Keratinocyte (primary cell): ENCODE results near the gene RNF227.

Experiments used
- EZH2 ChIP-seq: IDR thresholded peaks from one replicate; pipeline ENCODE4 v1.6.1; 2012; ENCODE audit warnings: inconsistent platforms, mild to moderate bottlenecking, low read length, moderate library complexity
- TF ChIP-seq, protein P1 (sequence below), 3 experiments: IDR thresholded peaks in 1 of 3; conservative IDR thresholded peaks in 1 of 3; optimal IDR thresholded peaks in 1 of 3; 2 replicates in 2 of 3; 3 replicates in 1 of 3; pipeline versions ENCODE3 to v1.5.1; 2011; ENCODE audit warnings: low read length in 3 of 3, mild to moderate bottlenecking in 3 of 3, moderate library complexity in 2 of 3, control low read depth in 1 of 3, inconsistent platforms in 1 of 3; ENCODE audit not compliant: insufficient read depth in 2 of 3; ENCODE audit errors: extremely low read depth in 1 of 3

- TF ChIP-seq, protein P1, sequence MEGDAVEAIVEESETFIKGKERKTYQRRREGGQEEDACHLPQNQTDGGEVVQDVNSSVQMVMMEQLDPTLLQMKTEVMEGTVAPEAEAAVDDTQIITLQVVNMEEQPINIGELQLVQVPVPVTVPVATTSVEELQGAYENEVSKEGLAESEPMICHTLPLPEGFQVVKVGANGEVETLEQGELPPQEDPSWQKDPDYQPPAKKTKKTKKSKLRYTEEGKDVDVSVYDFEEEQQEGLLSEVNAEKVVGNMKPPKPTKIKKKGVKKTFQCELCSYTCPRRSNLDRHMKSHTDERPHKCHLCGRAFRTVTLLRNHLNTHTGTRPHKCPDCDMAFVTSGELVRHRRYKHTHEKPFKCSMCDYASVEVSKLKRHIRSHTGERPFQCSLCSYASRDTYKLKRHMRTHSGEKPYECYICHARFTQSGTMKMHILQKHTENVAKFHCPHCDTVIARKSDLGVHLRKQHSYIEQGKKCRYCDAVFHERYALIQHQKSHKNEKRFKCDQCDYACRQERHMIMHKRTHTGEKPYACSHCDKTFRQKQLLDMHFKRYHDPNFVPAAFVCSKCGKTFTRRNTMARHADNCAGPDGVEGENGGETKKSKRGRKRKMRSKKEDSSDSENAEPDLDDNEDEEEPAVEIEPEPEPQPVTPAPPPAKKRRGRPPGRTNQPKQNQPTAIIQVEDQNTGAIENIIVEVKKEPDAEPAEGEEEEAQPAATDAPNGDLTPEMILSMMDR (optimal IDR thresholded peaks at IDR 0.05 in 1 of 3, IDR thresholded peaks at IDR 0.05 in 1 of 3, conservative IDR thresholded peaks at IDR 0.05 in 1 of 3; ENCODE audit: extremely low read depth in 1 of 3, insufficient read depth in 2 of 3, low read length in 3 of 3), result no peak
- TF ChIP-seq EZH2, result no peak
Observed at GRCh38 chr17:7945651-7946050, 29.6 kb upstream of the RNF227 start.
